ENCODE data around the gene THEM5.
"Not testable (repeated sequence)": the region's sequence is repeated elsewhere in the genome, so short reads cannot be mapped to it uniquely, and the experiment has no call there.

Gene THEM5, protein sequence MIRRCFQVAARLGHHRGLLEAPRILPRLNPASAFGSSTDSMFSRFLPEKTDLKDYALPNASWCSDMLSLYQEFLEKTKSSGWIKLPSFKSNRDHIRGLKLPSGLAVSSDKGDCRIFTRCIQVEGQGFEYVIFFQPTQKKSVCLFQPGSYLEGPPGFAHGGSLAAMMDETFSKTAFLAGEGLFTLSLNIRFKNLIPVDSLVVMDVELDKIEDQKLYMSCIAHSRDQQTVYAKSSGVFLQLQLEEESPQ

DNA sequence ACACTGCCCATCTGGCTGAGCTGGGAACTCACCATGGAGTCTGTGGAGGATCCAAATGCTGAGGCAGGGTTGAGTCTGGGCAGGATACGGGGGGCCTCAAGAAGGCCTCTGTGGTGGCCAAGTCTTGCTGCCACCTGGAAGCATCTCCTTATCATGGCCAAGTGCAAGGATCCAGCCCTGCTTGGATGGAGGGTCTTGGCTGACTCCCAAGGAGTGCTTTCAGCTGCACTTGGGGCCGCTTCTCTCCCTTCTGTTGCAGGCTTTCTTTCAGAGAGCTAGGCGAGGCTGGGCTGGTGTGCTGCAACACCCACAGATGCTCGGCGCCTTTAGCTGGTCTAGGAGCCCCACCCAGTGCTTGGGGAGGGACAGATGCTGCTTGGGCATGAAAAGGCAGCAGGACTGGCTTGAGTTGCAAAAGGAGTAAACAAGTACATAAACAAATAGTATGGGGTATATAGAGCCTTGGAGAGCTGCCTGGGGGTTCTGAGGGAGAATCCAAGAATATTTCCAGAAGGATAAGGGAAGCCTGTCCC, at the start of gene THEM5:
Gene THEM5 (minus strand): TSS at position 302 of the 533 bp plus-strand sequence. CDS start 147 bp downstream, at position 155.
- no peak within 1 kb of the TSS for H3K9ac ChIP-seq (ENCODE audit: low read depth, low read length)
- H3K4me1 ChIP-seq (ENCODE audit: insufficient read depth, low read length) = no peaks in the 10 kb centered on the region; the same call in 1 of the 2 replicates
- no peaks in the 10 kb centered on the region for H3K36me3 ChIP-seq (ENCODE audit: insufficient read depth, low read length)
- H3K9me3 ChIP-seq (ENCODE audit: control insufficient read depth, insufficient read depth, low read length) = no peaks in the 10 kb centered on the region

DNA sequence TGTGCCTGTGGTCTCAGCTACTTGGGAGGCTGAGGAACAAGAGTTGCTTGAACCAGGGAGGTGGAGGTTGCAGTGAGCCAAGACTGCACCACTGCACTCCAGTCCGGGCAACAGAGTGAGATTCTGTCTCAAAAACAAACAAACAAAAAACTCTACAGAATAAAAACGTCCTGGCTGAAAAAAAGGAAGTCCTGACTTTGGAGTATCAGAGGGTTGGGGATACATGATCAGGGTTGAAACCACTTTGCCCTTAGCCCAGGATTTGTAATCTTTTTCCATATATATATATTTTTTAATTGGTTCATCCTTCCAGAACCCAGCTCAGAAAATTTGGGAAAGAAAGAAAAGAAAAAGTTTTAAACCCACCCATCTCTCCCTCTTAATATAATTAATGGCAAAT, 49.3 kb upstream of the THEM5 start:
- H3K9ac ChIP-seq (ENCODE audit: low read depth, low read length) = no peak overlapping the region
- peaks cover 23% of the 10 kb centered on the region for H3K9me3 ChIP-seq (ENCODE audit: control insufficient read depth, insufficient read depth, low read length)
- peaks cover 10% of the 10 kb centered on the region; the same call in 1 of the 2 replicates for H3K36me3 ChIP-seq (ENCODE audit: insufficient read depth, low read length)
- H3K4me1 ChIP-seq (ENCODE audit: insufficient read depth, low read length) = no peaks in the 10 kb centered on the region; the same call in 1 of the 2 replicates

DNA sequence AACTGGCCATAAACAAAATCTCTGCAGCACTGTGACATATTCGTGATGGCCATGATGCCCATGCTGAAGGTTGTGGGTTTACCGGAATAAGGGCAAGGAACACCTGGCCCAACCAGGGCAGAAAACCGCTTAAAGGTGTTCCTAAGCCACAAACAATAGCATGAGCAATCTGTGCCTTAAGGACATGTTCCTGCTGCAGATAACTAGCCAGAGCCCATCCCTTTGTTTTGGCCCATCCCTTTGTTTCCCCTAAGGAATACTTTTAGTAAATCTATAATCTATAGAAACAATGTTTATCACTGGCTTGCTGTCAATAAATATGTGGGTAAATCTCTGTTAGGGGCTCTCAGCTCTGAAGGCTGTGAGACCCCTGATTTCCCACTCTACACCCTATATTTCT, 47.3 kb upstream of the THEM5 start:
- H3K9ac ChIP-seq (ENCODE audit: low read depth, low read length); H3K4me1 ChIP-seq (ENCODE audit: insufficient read depth, low read length); H3K36me3 ChIP-seq (ENCODE audit: insufficient read depth, low read length): not testable (repeated sequence)
- H3K9me3 ChIP-seq (ENCODE audit: control insufficient read depth, insufficient read depth, low read length) = peaks cover 17% of the 10 kb centered on the region

DNA sequence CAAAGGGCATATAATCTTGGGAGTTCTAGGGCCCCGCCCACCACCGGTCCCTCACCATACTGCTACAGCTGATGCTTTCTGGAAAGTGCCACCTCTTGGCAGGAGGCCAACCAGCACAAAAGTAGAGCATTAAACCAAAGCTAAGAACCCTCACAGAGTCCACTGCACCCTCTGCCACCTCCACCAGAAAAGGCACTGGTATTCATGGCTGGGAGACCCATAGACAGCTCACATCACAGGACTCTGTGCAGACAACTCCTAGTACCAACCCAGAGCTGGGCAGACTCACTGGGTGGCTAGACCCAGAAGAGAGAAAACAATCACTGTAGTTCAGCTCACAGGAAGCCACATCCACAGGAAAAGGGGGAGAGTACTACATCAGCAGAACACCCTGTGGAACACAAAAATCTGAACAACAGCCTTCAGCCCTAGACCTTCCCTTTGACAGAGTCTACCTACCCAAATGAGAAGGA, 45.0 kb upstream of the THEM5 start:
- peaks cover 7% of the 10 kb centered on the region for H3K36me3 ChIP-seq (ENCODE audit: insufficient read depth, low read length)
- no peak overlapping the region for H3K9ac ChIP-seq (ENCODE audit: low read depth, low read length)
- H3K4me1 ChIP-seq (ENCODE audit: insufficient read depth, low read length) = no peaks in the 10 kb centered on the region; the same call in 1 of the 2 replicates
- H3K9me3 ChIP-seq (ENCODE audit: control insufficient read depth, insufficient read depth, low read length) = peaks cover 8% of the 10 kb centered on the region

DNA sequence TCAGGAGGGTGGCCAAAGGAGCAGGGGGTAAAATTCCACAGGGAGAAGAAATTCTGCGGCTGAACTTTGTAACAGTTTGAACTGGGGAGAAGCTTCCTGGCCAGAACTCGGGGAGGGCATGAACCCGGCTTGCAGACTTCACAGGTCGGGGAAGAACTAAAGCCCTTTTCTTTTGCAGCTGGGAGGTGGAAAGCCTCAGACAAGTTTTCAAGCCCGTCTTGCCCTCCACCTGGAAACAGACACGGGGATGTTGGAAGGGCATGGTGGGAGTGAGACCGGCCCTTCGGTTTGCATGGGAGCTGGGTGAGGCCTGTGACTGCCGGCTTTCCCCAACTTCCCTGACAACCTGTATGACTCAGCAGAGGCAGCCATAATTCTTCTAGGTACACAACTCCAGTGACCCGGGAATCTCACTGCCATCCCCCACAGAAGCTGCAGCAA, 44.5 kb upstream of the THEM5 start:
- Histone ChIP-seq H3K9me3 (ENCODE audit: control insufficient read depth, insufficient read depth, low read length) (peaks cover 8% of the 10 kb centered on the region), H3K9ac (ENCODE audit: low read depth, low read length) (no peak overlapping the region), H3K4me1 (ENCODE audit: insufficient read depth, low read length) (no peaks in the 10 kb centered on the region; the same call in 1 of the 2 replicates), H3K36me3 (ENCODE audit: insufficient read depth, low read length) (peaks cover 10% of the 10 kb centered on the region)

DNA sequence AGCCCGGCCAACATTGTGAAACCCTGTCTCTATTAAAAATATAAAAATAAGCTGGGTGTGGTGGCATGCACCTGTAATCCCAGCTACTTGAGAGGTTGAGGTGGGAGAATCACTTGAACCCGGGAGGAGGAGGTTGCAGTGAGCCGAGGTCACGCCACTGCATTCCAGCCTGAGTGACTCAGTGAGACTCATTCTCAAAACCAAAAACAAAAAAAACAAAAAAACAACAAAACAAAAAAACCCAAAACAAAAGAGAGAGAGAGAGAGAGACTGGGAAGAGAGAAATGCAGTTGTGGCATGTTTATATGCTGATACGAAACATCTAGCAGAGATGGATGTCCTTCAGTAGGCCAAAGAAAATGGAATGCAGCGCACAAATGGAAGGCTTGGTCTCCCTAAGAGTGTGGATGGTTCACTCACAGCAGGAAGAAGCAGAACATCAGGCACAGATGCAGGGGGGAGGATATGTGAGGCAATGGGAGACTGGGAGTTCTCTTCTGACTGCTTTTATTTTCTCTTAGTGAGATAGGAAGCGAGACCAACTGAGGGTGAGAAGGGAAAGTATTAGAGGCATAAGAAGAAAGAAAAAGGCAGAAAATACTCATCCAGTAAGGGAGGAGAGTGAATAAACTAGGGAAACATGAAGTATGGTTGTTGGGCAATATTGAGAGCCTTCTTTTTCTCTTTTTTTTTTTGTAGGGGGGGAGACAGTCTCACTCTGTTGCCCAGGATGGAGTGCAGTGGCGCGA, 39.8 kb upstream of the THEM5 start:
- peaks cover 19% of the 10 kb centered on the region for H3K36me3 ChIP-seq (ENCODE audit: insufficient read depth, low read length)
- H3K9ac ChIP-seq (ENCODE audit: low read depth, low read length) = no peak overlapping the region
- no peaks in the 10 kb centered on the region for H3K4me1 ChIP-seq (ENCODE audit: insufficient read depth, low read length)
- no peaks in the 10 kb centered on the region for H3K9me3 ChIP-seq (ENCODE audit: control insufficient read depth, insufficient read depth, low read length)

DNA sequence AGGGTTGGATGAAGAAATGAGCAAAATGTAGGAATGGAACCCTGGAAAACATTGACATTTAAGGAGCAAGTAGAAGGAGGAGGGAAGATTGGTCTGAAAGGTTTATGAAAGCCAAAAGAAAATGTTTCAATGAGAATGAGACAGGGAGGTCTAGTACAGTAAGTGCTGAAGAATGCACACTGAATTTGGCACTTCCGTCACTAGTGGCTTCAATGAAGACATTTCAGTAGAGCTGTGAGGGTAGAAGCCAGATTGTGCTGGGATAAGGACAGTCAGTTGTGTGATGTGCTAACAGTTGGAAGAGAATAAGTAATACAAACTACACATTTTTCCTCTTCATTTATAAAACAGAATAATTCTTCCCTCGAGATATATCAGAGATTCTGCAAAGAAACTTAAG, 38.7 kb upstream of the THEM5 start:
- Histone ChIP-seq H3K4me1 (ENCODE audit: insufficient read depth, low read length) (no peaks in the 10 kb centered on the region), H3K9me3 (ENCODE audit: control insufficient read depth, insufficient read depth, low read length) (no peaks in the 10 kb centered on the region), H3K36me3 (ENCODE audit: insufficient read depth, low read length) (peaks cover 27% of the 10 kb centered on the region), H3K9ac (ENCODE audit: low read depth, low read length) (no peak overlapping the region)

DNA sequence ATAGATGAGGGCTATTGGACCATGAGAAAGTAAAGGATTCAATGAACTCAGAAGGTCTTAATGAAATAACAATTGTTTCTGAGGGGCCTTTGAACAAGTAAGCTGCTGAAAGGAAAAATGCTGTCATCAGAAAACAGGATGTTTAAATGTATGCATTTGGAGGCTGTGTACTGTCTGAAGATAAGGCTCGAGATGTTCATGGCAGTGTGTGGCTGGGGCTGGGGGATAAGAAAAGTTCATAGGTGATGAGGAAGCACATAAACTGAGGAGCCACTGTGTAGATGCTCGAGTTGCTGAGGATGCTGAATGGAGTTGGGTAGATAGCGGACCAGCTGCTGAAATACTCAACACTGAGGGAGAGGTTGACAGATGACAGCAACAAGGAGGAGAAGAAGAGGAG, 38.0 kb upstream of the THEM5 start:
- no peak overlapping the region for H3K9ac ChIP-seq (ENCODE audit: low read depth, low read length)
- no peaks in the 10 kb centered on the region for H3K4me1 ChIP-seq (ENCODE audit: insufficient read depth, low read length)
- peaks cover 27% of the 10 kb centered on the region for H3K36me3 ChIP-seq (ENCODE audit: insufficient read depth, low read length)
- H3K9me3 ChIP-seq (ENCODE audit: control insufficient read depth, insufficient read depth, low read length) = peaks cover 6% of the 10 kb centered on the region

DNA sequence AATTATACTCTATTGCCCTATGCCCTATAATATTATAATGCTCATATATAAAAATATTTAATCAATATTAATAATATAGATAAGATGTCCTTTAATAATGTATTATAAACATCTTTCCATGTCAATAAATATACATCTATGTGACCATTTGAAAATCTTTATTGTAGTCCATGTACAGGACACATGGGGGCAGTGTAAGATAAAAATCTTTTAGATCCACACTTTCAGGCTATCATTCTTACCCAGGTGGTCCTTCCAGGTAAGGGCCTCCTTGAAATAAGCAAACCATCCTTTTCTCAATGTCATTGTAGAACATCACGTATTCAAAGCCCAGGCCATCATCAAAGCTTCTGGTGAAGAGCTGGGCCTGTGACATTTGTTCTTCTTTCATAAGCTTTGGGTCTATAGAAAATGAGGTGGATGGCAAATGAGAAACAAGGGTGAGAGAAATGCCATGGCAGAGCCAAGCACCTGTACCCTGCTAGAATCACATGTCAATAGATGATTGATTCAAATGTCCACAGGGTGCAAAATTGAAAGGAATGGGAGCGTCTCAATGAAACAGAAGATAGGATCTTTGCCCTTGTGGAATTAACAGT, 35.6 kb upstream of the THEM5 start:
- Histone ChIP-seq H3K9ac (ENCODE audit: low read depth, low read length) (no peak overlapping the region), H3K36me3 (ENCODE audit: insufficient read depth, low read length) (peaks cover 21% of the 10 kb centered on the region), H3K4me1 (ENCODE audit: insufficient read depth, low read length) (no peaks in the 10 kb centered on the region), H3K9me3 (ENCODE audit: control insufficient read depth, insufficient read depth, low read length) (peaks cover 6% of the 10 kb centered on the region)

DNA sequence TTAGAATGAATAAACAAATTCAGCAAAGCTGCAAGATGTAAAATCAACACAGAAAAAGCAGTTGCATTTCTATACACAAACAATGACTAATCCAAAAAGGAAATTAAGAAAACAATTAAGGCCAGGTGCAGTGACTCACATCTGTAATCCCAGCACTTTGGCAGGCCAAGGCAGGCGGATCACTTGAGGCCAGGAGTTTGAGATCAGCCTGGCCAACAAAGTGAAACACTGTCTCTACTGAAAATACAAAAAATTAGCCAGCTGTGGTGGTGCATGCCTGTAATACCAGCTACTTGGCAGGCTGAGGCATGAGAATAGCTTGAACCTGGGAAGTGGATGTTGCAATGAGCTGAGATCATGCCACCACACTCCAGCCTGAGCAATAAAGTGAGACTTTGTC, 33.5 kb upstream of the THEM5 start:
- no peaks in the 10 kb centered on the region for H3K4me1 ChIP-seq (ENCODE audit: insufficient read depth, low read length)
- H3K36me3 ChIP-seq (ENCODE audit: insufficient read depth, low read length) = peaks cover 9% of the 10 kb centered on the region
- H3K9me3 ChIP-seq (ENCODE audit: control insufficient read depth, insufficient read depth, low read length) = peaks cover 6% of the 10 kb centered on the region
- no peak overlapping the region for H3K9ac ChIP-seq (ENCODE audit: low read depth, low read length)

DNA sequence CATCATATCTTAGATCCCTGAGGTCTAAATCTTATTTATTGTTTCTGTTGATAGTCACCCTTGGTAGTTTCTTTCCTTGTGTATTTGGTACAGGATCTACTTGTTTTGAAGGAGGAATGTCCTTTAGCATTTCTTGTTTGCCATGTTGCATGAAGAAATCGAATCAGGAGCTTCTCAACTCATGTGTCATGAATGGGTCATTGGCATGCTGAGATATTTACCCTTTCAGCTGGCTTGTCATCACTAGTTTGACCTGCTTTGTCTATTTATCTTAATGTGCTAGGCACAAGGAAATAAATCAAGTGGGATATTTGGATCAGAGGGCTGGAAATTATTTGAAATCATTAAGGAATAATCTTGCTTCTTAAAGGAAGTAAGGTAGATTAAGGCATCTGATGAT, 32.0 kb upstream of the THEM5 start:
- H3K9ac ChIP-seq (ENCODE audit: low read depth, low read length) = no peak overlapping the region
- H3K9me3 ChIP-seq (ENCODE audit: control insufficient read depth, insufficient read depth, low read length) = peaks cover 6% of the 10 kb centered on the region
- no peaks in the 10 kb centered on the region for H3K4me1 ChIP-seq (ENCODE audit: insufficient read depth, low read length)

DNA sequence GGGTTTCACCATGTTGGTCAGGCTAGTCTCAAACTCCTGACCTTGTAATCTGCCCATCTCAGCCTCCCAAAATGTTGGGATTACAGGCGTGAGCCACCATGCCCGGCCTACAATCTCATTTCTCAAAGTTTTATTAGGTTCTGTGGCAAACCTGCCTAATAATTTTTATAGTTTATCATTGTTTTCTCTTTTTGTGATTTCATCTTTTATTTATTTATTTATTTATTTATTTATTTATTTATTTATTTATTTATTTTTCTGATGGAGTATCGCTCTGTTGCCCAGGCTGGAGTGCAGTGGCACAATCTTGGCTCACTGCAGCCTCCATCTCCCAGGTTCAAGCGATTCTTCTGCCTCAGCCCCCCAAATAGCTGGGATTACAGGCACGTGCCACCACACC, 31.4 kb upstream of the THEM5 start:
- H3K36me3 ChIP-seq (ENCODE audit: insufficient read depth, low read length); H3K9me3 ChIP-seq (ENCODE audit: control insufficient read depth, insufficient read depth, low read length); H3K9ac ChIP-seq (ENCODE audit: low read depth, low read length); H3K4me1 ChIP-seq (ENCODE audit: insufficient read depth, low read length): not testable (repeated sequence)

More for the DNA sequence above, 32.0 kb upstream of the THEM5 start:
- peaks cover 8% of the 10 kb centered on the region; the same call in 1 of the 2 replicates for H3K36me3 ChIP-seq (ENCODE audit: insufficient read depth, low read length)

DNA sequence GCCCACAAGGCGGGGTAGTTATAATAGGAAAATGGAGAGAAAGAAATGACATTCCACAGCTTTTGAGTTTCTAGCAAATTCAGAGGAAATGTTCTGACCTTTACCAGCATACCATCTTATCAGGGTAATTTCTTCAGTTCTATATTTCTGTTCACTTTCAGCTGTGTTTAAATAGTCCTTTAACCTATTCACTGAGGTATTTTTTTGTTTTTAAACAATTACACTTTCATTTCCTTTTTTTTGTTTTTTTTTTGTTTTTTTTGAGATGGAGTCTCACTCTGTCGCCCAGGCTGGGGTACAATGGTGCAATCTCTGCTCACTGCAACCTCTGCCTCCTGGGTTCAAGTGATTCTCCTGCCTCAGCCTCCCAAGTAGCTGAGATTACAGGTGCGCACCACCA, 30.9 kb upstream of the THEM5 start:
- not testable (repeated sequence) for H3K4me1 ChIP-seq (ENCODE audit: insufficient read depth, low read length); H3K36me3 ChIP-seq (ENCODE audit: insufficient read depth, low read length); H3K9me3 ChIP-seq (ENCODE audit: control insufficient read depth, insufficient read depth, low read length); H3K9ac ChIP-seq (ENCODE audit: low read depth, low read length)

DNA sequence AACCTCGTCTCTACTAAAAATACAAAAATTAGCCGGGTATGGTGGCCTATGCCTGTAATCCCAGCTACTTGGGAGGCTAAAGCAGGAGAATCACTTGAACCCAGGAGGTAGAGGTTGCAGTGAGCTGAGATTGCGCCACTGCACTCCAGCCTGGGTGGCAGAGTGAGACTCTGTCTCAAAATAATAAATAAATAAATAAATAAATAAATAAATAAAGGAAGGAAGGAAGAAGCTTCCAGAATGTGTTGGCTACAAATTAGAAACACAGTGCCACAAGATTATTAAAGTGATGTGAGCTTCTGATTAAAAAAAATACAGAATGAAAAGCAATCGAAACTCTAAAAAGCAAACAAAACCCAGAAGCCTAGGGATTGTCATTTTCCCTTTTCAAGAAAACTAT, 30.4 kb upstream of the THEM5 start:
- not testable (repeated sequence) for H3K9me3 ChIP-seq (ENCODE audit: control insufficient read depth, insufficient read depth, low read length); H3K4me1 ChIP-seq (ENCODE audit: insufficient read depth, low read length); H3K36me3 ChIP-seq (ENCODE audit: insufficient read depth, low read length); H3K9ac ChIP-seq (ENCODE audit: low read depth, low read length)

All from ES-I3 (cell line).